HG03060 (cell line): ENCODE measurements around the gene BCL7C.
"Not testable (repeated sequence)": the region's sequence is repeated elsewhere in the genome, so short reads cannot be mapped to it uniquely, and the experiment has no call there.

ENCODE experiments used
- ATAC-seq: cut with Tn5 transposase; IDR thresholded peaks from one replicate; pipeline ENCODE4 v1.9.1; 2021; ENCODE audit warnings: low read depth, moderate number of reproducible peaks; ENCODE audit not compliant: unreplicated experiment

The BCL7C gene

DNA sequence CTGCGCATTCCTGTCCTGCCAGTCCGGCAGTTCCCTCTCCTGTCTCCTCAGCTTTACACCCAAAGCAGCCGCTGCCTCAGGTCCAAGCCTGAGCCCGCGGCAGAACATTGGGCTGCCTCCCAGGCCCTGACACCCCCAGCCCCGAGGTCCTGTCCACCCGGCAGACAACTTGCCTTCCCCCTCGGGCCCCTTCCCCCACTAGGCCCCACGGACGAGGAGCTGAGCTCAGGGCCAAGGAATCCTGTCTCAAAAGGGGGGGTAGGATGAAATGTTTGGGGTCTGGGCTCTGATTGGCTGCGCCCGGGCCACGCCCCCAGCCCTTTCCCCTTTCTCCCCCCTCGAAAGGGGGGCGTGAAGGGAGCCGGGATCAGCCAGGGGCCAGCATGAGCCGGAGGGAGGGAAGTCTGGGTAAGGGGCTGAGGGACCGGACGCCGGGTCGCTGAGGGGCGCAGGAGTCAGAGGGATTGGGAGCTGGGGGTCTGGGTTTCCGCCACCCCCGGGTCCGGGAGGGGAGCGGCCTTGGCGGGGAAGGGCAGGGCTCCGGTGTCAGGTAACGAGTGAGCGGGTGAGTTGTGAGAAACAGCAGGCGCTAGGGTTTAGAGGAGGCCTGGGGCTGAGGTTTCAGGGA, 2.5 kb upstream of the BCL7C start, which contains the start of gene CTF1:
Gene CTF1 (plus strand): TSS at position 354 of the 628 bp plus-strand sequence. CDS start 30 bp downstream, at position 384.
- ATAC-seq = no peak

- no peak for ATAC-seq
These were observed 1.9 kb upstream of the BCL7C start for GRCh38 chr16:30895627-30896260.

GRCh38 chr16:30894540-30895368, 877 bp upstream of the BCL7C start:
- ATAC-seq = no peak

GRCh38 chr16:30893417-30893743, 497 bp downstream of the BCL7C start:
- no peak for ATAC-seq

GRCh38 chr16:30892670-30893416, 1.0 kb downstream of the BCL7C start:
- ATAC-seq = no peak

- not testable (repeated sequence) for ATAC-seq
These were observed 2.6 kb downstream of the BCL7C start for GRCh38 chr16:30891043-30891823.

GRCh38 chr16:30889721-30890120, 4.2 kb downstream of the BCL7C start:
- no peak for ATAC-seq

DNA sequence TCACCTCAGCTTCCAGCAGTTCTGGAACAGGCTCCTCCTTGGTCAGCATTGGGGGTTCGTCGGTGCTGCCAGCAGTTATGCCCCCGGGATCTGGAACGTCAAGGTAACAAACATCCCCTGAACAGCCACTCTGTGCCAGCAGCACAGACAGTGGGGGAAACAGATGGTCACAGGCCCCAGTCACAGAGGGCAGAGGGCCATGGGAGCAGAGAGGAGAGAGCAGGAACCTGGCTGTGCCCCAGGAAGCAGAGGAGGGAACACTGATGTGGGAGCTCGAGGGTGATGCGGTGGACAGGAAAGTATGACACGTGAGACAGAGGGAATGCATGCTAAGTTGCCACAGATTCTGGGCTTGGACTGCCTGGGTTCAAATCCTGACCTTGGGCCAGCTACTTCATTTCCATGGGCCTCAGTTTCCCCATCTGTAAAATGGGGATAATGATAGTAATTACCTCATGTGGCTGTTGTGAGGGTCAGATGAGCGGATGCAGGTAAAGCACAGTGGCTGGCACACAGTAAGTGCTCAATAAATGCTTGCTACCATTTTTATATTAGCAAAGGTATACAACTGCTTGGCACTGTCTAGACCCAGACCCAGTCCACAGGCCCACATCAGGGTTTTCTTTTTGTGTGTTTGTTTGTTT, 4.9 kb downstream of the BCL7C start:
- no peak for ATAC-seq

GRCh38 chr16:30887927-30888326, 6.0 kb downstream of the BCL7C start:
- ATAC-seq = no peak

GRCh38 chr16:30886145-30886544, 7.7 kb downstream of the BCL7C start:
- ATAC-seq = no peak

GRCh38 chr16:30885196-30885595, 8.7 kb downstream of the BCL7C start:
- no peak for ATAC-seq

DNA sequence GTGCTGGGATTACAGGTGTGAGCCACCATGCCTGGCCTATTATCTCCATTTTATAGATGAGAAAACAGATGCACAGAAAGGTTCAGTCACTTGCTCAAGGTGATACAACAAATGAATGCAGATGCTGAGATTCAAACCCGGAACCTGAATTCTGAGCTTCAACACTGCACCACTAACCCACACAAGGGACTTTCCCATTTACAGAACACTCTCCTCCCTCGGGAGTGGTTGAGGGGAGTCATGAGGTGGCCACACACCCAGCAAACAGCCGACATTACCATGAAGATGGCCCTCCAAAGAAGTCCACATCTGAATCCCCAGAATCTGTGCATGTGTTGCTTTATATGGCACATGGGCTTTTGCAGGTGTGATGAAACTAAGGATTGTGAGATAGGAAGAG, 9.1 kb downstream of the BCL7C start:
- ATAC-seq = no peak

GRCh38 chr16:30882429-30883310, 11.2 kb downstream of the BCL7C start:
- no peak for ATAC-seq

- no peak for ATAC-seq
These were observed 17.0 kb downstream of the BCL7C start for GRCh38 chr16:30876867-30877266.

GRCh38 chr16:30875871-30876801, 17.7 kb downstream of the BCL7C start:
- no peak for ATAC-seq

GRCh38 chr16:30874821-30875717, 18.8 kb downstream of the BCL7C start:
- ATAC-seq = peak; percentile 44
